ENCODE data around the gene FADS6.
A peak's percentile ranks its signal among the peaks of the same experiment; 100 is the strongest.
"Not testable (repeated sequence)": the region's sequence is repeated elsewhere in the genome, so short reads cannot be mapped to it uniquely, and the experiment has no call there.

FADS6 gene

GRCh38 chr17:74888469-74888868 is 5.0 kb downstream of the FADS6 start:
- DNase-seq (ENCODE audit: low spot score), result peak; percentile 55

GRCh38 chr17:74883241-74883745 is 10.1 kb downstream of the FADS6 start:
- no peak for DNase-seq (ENCODE audit: low spot score)

DNA sequence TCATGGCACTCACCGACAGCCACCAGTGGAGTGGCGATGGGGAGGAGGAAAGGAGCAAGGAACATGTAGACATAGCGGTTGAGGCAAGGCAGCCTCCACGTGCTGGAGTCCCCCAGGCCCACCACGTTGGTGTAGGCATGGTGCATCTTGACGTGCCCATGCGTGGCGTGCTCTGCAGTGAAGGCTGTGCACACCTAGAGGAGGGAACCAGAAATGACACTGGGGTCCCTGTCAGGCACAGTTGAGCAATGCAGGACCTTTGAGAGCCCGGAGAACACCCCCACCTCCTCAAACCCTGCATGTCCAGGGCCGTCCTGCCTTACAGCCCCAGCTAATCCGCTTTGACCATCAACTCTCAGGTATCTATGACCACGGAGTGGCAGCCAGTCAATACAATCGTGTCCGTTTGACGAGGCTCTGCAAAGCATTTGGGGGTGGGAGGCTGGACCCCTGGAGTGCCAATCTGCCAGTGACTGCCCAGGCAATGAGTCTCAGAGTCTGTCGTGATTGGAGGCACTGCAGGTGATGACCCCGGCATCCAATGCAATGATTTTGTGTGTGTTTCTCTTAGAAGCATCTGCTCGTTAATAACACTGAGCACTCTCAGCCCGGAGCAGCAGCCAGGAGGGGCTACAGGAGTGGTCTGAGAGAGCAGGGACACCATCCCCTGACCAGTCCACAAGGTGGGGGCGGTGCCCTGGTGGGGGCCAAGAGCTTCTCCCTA is 10.8 kb downstream of the FADS6 start:
- no peak for DNase-seq (ENCODE audit: low spot score)

- no peak for DNase-seq (ENCODE audit: low spot score)
Observed at GRCh38 chr17:74881073-74881472, 12.4 kb downstream of the FADS6 start.

- DNase-seq (ENCODE audit: low spot score), result no peak
Observed at GRCh38 chr17:74879308-74879707, 14.1 kb downstream of the FADS6 start.

- DNase-seq (ENCODE audit: low spot score), result no peak
Observed at GRCh38 chr17:74878658-74879057, 14.8 kb downstream of the FADS6 start.

GRCh38 chr17:74877592-74878548 is 15.6 kb downstream of the FADS6 start:
- DNase-seq (ENCODE audit: low spot score), result no peak

- DNase-seq (ENCODE audit: low spot score), result no peak
Observed at GRCh38 chr17:74875977-74876593, 17.3 kb downstream of the FADS6 start.

- DNase-seq (ENCODE audit: low spot score), result no peak
Observed at GRCh38 chr17:74875155-74875976, 18.1 kb downstream of the FADS6 start.

- no peak for DNase-seq (ENCODE audit: low spot score)
Observed at GRCh38 chr17:74874615-74875037, 18.8 kb downstream of the FADS6 start.

GRCh38 chr17:74873874-74874614 is 19.4 kb downstream of the FADS6 start:
- no peak for DNase-seq (ENCODE audit: low spot score)

- peak; percentile 100 for DNase-seq (ENCODE audit: low spot score)
Observed at GRCh38 chr17:74873037-74873873, 20.2 kb downstream of the FADS6 start.

- no peak for DNase-seq (ENCODE audit: low spot score)
Observed at GRCh38 chr17:74872313-74873036, 21.0 kb downstream of the FADS6 start, which contains the start of gene FDXR. Gene FDXR, minus strand, starts transcription at chr17:74872994. Its CDS starts 50 bp downstream, at chr17:74872944.

GRCh38 chr17:74871356-74872076 is 21.9 kb downstream of the FADS6 start:
- no peak for DNase-seq (ENCODE audit: low spot score)

DNA sequence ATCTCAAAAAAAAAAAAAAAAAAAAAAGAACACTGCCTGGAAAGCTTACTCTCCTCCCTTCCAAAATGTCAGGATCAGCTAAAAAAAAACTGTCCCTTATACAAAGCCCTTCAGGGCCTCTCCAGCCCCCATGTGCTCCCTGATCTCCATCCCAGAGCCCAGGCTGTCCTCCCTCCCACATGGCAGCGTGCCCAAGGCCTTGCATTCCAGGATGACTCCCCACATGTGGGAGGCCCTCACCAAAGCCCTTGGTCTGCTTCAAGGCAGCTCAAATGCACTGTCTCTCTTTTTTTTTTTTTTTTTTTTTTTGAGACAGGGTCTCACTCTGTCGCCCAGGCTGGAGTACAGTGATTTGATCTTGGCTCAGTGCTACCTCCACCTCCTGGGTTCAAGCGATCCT is 22.9 kb downstream of the FADS6 start:
- no peak for DNase-seq (ENCODE audit: low spot score)

DNA sequence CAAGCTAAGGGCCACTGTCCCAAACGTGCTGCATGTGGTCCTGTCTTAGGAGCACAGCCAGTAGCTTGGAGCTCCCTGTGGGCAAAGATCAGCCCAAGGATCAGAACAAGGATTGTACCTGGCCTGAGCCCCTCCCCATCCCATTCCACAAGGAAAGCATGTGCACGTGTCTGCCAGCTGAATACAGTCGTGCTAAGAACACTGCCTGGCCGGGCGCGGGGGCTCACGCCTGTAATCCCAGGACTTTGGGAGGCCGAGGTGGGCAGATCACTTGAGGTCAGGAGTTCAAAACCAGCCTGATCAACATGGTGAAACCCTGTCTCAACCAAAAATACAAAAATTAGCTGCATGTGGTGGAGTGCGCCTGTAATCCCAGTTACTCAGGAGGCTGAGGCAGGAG is 23.4 kb downstream of the FADS6 start:
- not testable (repeated sequence) for DNase-seq (ENCODE audit: low spot score)

- DNase-seq (ENCODE audit: low spot score), result no peak
Observed at GRCh38 chr17:74868908-74869255, 24.6 kb downstream of the FADS6 start.

DNA sequence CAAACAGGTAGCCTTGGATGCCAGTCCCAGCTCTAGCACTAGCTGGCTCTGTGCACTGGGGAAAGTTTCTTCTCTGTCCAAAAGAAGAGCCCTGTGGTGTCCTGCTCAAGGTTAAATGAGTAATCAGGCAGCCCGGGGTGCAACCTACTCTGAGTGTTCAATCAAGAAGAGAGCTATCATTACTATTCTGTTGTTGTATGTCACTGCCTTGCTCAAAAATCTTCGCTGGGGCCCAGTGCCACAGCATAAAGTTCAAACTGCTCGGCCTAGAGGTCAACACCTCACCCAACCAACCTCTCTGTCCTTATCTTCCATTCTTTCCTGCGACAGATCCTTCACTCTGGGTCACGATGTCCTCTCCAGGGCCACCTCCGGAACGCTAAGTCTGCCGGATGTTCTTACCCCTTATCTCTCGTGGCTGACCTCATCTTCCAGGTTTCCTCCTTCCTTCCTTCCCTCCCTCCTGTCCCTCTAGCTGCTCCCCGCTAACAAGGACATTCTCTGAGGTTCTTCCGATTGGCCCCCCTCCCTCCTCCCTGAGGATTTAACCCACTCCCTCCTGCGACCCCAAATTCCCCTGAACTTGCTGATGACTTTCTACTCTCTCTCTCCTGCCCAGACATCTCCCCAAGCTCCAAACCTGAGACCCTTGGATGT is 25.1 kb downstream of the FADS6 start:
- DNase-seq (ENCODE audit: low spot score), result no peak

Measured in ecto neural progenitor cell (in vitro differentiated cells).